ENCODE data around the gene CATSPER3.

CATSPER3 gene

DNA sequence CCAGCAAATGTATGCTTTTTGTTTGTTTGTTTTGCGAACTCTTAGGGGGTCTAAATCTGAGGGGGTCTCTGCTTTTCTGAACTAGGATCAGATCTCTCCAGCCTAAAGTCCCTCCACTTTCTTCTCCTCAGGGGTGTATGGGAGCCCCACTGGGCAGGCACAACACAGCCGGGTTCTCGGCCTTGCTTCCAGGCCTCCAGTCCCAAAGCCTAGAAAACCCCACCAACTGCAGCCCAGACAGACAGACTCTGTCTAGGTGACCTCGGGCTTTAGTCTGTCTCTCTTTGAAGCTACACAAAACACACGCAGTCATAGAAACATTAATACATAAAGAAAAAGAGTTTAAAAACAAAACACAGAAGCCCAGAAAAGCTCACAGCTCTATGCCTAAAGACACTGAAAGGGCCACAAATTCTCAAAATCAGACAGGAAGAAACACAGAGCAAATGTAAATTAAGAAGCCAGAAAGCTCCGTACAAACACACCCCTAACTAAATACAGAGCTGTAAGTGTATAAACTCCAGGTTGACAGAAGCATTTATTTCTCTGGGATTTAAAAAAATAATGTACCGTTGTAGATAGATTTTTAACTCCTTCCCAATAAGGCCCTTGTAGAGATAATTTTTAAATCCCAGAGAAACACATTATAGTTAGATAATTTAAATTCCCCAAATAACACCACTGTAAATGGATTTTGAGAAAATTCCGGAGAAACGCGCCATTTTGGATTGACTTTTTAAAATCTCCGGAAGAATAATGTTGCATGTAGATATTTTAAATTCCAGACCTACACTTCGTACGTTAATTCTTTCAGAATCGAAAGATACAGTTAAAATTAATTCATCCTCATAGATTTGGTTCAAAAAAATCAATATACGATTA is 64.3 kb downstream of the CATSPER3 start:
- DNase-seq, result no peak

DNA sequence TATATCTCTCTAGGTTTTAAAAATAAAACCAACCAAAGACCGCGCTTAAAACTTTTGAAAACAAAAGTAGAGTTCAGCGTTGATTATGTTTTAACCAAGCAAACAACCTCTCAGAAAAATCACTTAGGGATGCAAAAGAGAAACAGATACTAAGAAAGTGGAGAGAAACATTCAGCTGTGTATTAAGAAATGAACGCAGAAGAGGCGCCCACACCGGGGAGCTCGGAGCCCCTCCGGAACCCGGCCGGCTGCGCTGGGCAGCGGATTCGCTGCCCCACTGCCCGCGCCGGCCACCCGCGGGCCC is 64.9 kb downstream of the CATSPER3 start:
- DNase-seq, result no peak

DNA sequence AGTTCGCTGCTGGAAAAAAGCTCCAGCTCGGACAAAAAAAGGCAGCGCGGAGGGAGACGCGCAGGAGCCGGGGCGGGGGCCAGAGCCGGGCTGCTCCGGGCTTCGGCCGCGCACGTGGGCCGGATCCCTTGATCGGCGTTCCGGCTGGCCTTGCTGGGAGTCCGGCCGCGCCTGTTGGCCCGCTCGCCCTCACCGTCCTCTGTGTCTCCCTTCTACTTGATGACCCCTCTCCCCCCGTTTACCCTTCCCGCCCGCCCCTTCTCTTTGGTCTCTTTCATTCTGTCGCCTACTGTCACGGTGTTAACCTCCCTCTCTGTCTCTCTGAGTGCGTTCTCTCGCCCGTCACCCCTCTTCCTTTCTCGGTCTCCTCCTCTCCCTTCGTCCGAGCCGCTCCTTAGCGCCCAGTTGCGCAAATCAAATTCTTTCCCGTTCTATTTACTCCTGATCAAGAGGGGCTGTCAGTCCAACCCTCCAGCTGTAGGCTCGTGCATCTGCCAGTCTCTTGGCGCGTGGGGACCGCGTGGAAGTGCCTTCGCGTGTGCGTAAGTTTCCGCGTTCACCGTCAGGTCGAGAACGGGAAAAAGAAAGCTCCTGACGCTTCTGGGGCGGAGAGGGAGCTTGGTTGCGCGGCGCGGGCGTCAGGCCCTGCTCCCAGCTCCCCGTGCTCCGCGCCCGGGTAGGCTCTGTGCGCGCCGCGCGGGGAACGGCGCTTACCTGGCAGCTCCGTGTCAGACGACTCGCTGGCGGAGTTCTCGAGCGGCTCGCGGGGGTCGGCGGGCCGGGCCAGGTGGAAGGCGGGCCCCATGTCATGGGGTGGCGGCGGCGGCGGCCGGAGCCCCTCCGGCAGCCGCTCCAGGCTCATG is 65.5 kb downstream of the CATSPER3 start:
- no peak for DNase-seq

DNA sequence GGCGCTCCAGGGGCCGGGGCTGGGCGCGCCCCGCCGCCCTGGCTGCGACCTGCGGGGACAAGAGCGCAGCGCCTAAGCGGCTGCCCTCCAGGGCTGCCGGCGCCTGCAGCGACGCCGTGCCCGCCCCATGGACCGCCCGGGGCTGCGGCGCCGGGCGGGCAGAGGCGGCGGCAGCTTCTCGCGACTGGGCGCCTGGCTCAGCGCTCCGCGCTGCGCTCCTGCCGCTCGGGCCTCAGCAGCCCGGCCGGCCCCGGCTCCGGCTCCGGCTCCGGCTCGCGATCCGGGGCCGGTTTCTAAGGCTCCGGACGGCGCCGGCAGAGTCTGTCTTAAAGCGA is 66.2 kb downstream of the CATSPER3 start, which contains the start of gene PITX1:
TSS of gene PITX1 (minus strand) at position 328 of the 335 bp plus-strand sequence. CDS start 347 bp downstream, outside the sequence.
- DNase-seq, result no peak

DNA sequence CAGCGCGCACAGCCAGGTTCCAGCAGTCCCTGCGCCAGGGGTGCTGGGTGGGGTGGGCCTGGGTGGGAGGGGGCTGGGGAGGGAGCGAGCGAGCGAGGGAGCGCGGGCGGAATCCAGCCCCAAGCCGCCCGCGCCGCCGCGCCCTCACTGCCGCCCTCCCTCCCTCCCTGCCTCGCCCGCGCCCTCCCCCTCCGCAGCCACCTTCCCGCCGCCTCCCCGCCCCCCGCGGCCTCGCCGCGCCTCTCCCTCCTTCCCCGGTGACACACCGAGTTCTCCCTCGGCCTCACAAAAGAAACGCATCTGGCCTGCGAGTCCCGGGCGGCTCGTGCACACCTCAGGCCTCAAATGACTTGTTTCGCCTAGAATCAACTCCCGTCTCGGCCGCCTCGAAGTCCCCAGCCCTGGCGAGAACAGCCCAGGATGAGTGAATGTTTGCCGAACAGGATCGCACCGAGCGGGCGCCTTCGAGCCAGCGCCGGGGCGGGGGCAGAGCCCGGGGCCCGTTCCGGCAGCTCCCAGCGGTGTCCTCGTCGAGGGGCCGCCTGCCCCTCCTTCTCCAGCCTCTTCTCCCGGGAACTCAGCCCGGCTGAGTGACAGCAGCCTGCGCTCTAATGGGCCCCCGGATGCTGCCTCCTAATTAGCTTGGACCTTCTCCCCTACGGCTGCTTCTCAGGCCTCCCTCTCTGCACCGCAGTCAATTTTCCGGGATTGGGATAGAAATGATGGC is 66.7 kb downstream of the CATSPER3 start:
- DNase-seq, result peak; percentile 36

DNA sequence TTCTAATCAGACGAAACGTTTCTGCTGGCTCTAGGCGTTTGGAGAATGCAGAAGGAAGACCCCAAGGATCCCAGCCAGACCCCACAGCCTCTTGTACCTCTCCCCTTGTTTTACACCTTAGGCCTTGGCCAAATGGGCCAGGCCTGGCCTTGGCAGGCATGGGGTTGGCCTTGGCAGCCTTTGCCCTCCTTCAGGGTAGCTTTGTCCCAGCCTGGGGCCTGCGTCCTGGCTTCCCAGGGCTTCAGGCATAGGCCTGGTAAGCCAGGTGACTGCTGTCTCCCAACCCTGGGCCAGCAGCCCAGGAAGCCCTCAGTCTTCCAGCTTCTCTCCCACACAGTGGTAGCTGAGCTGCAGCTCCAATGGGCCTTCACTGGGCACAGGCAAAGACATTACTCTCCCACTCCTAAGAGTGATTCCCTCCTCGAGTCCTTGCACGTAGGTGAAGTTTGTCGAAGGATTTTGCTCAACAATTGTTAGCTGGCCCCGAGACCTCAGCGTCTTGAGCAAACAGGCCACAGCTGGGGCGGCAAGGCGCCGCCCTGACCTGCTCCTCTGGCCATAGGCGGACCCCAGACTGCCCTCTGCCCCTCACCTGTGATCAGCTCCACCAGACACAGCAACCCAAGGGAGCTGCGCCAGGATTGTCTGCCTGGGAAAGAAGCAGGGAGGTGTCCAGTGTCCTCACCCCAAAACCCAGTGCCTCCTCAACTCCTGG is 67.4 kb downstream of the CATSPER3 start:
- DNase-seq, result no peak

DNA sequence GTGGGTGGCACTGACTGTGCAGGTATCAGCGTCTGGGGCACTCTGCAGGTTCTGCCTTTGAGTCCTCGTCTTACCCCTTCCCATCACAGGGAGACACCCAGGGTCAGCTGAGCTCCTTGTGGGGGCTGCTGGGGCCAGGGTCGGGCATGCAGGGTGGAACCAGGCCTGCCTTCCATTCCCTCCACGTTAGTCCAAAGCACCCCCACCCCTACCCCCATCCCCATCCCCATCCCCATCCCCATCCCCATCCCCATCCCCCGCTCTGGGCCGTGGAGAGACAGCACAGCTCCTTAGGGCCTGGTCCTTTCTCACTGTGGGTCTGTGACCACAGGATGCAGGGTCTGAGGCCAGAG is 67.9 kb downstream of the CATSPER3 start:
- DNase-seq, result no peak

DNA sequence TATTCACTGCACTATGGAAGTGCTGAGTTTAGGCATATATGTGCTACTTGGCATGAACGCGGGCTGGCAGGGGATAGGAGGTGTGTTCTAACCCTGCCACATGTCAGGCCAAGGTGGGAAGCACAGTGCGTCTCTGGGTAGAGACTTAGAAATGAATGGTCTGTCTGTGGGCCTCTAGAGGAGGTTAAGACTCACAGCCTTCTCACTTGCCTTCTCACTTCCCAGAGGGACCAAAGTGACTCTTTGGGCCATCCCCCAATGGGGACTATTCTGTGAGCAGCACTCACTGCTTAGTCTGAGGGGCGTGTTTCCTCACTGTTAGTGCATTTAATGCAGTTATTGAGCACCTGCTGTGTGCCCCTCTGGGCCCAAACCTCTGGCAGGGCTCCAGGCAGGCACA is 68.7 kb downstream of the CATSPER3 start:
- no peak for DNase-seq

DNA sequence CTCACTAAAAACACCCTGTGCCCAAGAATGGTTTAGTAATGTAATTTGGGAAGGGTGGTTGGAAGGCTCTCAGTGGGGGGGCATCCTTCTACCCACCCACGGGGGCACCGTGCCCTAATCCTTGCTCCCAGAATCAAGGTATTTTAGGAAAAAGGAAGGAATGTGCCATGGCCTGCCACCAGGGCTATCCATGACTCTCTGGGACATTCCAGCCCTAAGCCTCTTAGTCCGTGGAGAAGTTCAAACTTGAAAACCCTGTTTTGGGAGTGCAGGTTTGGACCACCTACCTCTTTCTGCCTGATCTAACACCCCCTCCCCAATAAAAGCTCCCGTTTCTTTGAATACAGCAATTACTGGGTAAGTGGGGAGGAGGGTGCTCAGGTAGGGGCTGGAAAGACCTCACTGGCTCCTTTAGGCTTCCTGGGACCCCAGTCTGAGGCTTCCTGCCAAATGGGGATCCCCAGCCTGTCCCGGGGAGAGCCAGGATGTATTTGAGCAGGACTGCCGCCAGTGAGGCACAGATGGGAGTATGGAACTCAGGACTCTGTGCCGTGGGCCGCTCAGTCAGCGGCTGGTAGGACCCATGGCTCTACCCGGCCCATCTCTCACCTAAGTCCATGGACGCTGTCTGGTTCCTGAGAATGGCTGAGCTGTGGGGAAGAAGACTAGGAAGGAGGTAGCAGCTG is 70.0 kb downstream of the CATSPER3 start:
- DNase-seq, result no peak

DNA sequence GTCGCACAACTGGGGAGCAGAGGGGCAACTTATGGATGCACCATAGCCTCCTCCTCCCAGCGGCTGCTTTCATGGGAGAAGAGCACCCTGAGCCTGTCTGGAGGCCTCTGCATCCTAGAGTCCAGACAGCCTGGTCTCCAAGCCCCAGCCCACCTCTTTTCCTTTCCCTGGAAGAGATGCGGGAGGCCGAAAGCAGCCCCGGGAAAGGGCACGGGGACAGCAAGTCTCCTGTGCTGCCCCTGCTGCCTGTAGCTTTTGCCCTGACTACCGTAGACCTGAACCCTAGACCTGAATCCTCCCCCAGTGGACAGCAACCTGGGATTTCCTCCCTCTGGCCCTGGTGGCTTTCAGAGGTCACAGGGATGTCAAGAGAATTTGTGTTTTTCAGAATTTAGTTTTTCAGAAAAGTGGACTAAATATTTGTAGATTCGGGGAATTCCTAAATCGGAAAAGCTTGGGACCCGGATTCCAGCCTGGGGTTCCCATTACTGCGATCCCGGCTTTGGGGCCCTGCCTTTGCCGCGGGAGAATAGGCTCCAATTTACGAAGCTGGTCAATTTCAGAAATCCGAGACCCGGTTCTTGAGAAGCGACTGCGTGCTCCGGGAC is 70.6 kb downstream of the CATSPER3 start:
- DNase-seq, result no peak

DNA sequence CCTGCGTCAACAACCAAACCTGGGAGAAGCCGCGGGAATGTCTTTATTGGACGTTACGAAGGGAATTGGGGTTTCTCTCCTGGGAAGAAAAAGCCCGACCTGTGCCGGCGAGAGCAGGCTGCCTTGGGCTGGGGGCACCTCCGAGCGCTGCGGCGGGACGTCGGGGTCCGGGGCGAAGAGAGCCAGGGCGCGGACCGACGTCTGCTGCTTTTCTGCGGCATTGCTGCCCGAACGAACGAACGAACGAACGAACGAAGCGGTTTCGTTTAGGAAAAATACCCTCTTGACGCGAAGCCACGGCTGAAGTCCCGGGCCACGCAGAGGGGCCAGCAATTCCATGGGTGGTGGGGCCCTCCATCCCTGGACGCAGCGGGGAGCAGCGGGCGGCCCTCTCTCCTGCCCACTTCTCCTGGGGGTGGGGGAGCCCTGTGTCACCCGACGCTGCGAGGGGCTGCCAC is 71.1 kb downstream of the CATSPER3 start:
- DNase-seq, result no peak

DNA sequence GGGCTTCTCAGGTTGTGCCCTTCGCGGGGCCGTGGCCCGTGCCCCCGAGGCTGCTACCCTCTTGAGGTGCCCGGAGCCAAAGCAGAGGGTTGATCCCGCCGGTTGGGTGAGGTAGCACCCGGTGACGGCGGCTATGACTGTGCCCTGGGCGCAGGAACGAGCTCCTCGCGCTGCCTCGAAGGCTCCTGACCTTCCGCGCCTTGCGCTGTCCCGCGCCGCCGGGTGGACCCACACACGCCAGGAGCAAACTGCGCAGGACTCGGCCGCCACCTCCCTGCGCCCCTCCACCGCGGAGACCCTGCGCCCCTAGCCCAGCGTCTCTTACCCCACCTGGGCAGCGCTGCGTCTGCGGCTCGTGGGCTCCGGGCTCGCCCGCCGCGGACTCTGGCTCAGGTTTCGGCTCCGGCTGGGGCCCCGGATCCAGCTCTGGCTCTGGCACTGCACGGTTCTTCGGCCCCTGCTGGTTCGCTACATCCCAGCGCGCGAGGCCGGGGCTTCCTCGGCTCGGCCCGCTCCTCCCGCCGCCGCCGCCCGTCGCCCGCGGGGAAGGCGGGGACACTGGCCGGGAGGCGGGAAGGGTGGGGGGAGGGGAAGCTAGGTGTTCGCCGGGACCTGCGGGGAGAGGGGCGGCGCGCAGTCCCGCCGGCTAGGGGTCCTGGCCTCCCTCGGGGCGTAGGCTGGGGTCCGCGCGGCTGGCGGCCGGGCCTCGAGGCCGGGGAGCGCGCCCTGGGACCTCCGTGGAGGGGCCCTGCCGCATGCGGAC is 71.7 kb downstream of the CATSPER3 start:
- no peak for DNase-seq

DNA sequence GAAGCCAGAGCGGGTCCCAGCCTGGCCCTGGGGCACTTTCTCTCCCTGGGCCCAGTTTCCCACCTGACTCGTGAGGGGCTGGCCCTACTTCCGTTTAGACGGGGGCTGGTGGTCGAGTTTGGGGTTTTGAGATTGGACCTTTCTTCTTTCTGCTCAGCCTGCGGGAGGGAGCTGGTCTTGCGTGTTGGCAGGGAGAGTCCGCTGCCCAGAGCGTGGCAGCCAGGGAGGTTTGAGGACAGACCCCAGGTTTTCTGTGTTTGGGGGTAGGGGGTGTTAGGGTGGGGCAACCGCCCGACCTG is 72.3 kb downstream of the CATSPER3 start:
- DNase-seq, result no peak

DNA sequence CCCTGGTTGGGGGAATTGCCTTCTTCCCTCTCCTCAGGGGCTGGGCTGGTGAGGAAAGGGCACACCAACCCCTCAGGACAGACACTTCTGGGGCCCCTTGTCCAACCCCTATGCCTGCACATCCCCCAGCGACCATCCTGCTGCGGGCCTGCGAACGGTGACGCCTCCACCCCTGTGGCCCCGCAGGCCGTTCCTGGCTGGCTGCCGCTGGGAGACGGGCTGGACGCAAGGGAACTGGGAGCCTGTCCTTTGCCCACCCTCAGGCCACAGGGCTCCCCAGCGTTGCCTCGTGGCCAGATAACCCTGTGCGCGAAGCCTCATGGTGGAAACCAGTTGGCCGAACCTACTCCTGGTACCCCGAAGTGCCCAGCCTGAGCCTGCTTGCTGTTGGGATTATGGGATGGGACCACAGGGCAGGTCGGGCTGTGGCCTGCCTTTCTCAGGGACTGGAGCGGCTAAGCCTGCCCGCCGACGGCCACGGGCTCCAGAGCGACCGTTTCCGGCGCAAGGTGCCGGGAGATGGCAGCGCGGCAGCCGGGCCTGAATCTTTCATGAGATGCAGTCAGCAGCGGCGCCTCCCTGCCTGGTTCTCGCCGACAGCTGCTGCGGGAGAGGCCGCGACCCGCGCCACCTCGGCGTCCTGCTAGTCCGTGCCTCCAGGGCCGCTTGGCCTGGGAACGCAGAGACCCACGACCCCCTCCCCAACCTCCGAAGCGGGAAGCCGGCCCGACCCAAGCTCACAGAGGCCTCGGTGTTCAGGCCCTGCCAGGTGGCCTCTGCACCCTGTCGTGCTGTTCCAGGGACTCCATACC is 72.8 kb downstream of the CATSPER3 start:
- no peak for DNase-seq

DNA sequence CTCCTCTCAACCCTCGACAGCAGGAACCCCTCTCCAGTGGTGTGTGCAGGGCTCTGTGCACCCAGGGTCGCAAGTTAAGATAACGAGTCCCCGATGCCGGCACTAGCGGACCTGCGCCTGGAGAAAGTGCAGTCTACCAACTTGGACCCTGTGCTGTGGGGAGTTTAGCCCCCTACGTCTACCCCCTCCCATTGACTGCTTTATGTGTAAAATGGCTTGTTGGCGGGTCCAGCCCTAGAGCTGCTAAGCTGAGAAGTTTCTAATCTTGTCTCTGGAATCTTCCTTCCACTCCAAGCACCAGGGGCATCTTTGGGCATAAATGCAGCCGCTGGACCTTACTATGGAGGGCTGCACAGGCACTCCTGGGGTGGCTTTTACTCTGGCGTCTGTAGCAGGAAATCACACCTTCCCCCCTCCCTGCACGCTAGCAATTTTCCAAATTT is 73.5 kb downstream of the CATSPER3 start:
- DNase-seq, result no peak

DNA sequence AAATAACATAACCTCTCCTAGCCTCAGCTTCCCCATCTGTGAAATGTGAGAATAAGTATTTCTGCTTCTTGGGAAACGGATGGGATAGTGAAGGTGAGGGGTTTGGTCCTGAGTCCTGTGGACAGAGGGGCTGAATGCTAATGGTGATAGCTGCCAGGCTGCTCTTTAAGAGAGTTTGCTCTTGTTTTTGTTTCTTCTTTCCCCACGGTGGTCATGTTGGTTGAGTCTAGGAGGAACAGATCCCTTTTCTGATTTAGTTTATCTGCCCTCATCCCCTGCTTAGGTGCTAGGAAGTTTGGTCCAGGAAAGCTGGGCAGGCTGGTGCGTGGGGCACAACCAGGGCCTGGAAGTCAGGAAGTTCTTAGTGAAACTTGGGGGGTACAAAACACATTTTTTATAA is 74.0 kb downstream of the CATSPER3 start:
- no peak for DNase-seq

DNA sequence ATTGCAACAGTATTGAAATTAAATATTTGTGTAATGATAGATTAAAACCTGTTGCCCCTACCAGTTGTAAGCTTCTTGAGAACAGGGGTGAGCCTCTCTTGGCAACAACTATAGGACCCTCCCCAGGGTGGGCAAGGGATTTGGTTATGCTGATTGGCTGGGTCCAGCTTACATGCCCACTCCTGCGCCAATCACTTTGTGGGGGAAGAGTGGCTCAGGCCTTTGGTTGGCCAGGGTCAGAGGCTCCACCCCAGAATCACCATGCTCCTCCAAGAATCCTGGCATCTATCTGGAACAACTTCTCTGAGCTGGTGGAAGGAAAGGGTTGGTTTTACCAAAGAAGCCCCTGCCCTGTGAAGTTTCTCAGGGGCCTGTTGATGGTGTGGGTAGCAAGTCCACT is 74.9 kb downstream of the CATSPER3 start:
- DNase-seq, result no peak

DNA sequence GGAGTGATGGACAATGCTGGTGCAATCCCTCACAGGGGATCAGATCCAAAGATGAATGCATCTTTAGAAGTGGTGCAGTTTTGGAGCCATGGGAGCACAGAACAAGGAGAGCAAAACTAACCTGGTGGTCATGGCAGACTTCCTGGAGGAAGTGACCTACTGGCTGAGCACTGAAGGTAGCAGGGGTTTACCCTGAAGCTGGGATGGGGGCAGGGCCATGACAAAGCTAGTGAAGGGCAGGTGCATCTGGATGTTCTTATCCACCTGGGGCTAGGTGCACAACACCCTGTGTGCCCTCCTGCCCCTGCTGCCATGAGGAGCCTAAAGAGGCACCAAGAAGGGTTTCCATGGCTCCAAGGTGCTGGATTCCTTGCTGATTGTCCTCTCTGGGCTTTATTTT is 77.8 kb downstream of the CATSPER3 start:
- DNase-seq, result no peak

DNA sequence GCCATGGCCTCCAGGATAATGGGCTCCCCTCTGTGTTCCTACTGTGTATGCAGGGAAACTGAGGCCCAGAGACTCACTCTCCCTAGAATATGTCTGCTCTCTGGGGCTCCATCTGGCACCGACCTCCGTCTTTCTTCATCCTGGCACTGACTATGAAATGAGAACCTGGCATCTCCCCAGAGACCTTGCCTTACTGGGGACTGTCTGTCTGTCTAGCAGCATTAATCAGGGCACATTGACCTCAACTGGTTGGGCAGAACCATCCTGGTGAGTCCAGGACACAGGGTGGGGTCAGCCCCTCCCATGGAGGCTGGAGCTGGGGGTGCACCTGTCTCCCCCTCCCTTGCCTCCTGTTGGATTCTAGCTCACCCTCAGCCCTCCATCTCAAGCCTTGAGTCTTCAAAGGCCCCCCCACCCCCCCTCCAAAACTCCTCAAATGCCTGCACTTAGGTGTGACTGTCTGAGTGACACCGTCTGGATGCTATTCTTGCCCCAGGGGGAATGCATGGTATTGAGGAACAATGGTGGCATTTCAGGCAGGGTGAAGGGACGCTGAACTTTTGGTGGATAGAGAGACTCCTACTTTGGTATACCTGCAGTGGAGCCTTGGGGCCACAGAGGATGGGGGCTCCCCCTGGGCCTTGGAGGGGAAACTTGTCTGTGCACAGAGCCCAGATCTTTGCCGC is 79.1 kb downstream of the CATSPER3 start:
- DNase-seq, result no peak

DNA sequence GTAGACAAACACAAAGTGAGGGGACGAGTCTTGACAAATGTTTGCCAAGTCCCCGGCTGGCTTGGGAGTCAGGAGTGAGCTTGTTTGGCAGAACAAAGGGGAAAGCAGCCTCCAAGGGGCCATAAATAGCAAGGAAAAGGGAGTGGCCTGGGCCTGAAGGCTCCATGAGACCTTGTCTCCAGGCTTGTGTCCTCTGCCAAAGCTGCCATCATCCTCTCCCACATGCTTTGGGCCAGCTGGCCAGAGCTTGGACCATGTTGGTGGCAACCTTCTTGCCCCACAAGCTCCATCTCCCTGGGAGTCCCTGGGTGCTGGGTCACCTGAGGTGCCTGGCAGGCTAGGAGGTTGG is 79.6 kb downstream of the CATSPER3 start:
- no peak for DNase-seq
